Uterus (tissue), 4 donors: ENCODE results near the gene ERI3. TPM values are rescaled to one million over a fixed set of nuclear protein-coding genes. Genes with fewer than 3 reads are reported as not detected.

Experiments
- DNase-seq, 2 donors: peaks; one replicate each; pipeline ENCODE4 v3.0.0-alpha.2; 2019 to 2020
- H3K27ac ChIP-seq, 2 donors: fragments of 200-600 bp; sonication (generic); 1 replicate in 1 of 2; 2 replicates in 1 of 2; pipeline ENCODE4 v1.5.1; 2016 to 2018
- H3K27me3 ChIP-seq, 2 donors: fragments of 200-600 bp; sonication (generic); one replicate each; pipeline ENCODE4 v1.5.1; 2018 to 2019; ENCODE audit warnings: control low read depth in 1 of 2
- H3K36me3 ChIP-seq, 2 donors: fragments of 200-600 bp; sonication (generic); one replicate each; pipeline ENCODE4 v1.5.1; 2019; ENCODE audit warnings: control low read depth in 1 of 2
- H3K4me1 ChIP-seq, 2 donors: fragments of 200-600 bp; sonication (generic); one replicate each; pipeline ENCODE4 v1.5.1; 2018 to 2019; ENCODE audit warnings: control low read depth in 1 of 2
- H3K4me3 ChIP-seq, 2 donors: fragments of 200-600 bp; sonication (generic); 1 replicate in 1 of 2; 2 replicates in 1 of 2; pipeline ENCODE4 v1.5.1; 2018 to 2019; ENCODE audit warnings: mild to moderate bottlenecking in 1 of 2
- H3K9me3 ChIP-seq, 2 donors: fragments of 200-600 bp; sonication (generic); one replicate each; pipeline ENCODE4 v1.5.1; 2019; ENCODE audit warnings: control low read depth in 1 of 2
- CTCF ChIP-seq, 4 experiments: fragments of 200-600 bp in 2 of 4; fragments of 450-650 bp in 2 of 4; sonication (generic) in 2 of 4; IDR thresholded peaks; one replicate each; pipeline ENCODE4 v1.5.1; 2016 to 2019; ENCODE audit warnings: antibody characterized with exemption in 4 of 4, mild to moderate bottlenecking in 2 of 4, moderate library complexity in 1 of 4
- POLR2A ChIP-seq, 2 donors: fragments of 450-650 bp; IDR thresholded peaks; one replicate each; pipeline ENCODE4 v1.6.1; 2016; ENCODE audit warnings: antibody characterized with exemption in 2 of 2, mild to moderate bottlenecking in 1 of 2, moderate library complexity in 1 of 2
- intact Hi-C: fragments of 100-400 bp; cut with DNase I; formaldehyde crosslinking; loops from one replicate; pipeline ENCODE4 v1.15.1; 2023; ENCODE audit warnings: low total_unique reads
- total RNA-seq, 4 donors: library from RNA; depleted of rRNA in 3 of 4; stranded (reverse); fragments of >200 nt in 3 of 4; gene quantifications; one replicate each; pipeline versions ENCODE4 v1.1.0 to v1.2.4, GENCODE V29; 2014 to 2023
- donor health status: DM: yes; HTN: yes; CAD: no.

ERI3 gene
- 10 to 100 TPM in 3 of 4 donors, 1 to 10 TPM in 1; 9.5 to 58.2 (median 45.6) TPM for total RNA-seq

DNA sequence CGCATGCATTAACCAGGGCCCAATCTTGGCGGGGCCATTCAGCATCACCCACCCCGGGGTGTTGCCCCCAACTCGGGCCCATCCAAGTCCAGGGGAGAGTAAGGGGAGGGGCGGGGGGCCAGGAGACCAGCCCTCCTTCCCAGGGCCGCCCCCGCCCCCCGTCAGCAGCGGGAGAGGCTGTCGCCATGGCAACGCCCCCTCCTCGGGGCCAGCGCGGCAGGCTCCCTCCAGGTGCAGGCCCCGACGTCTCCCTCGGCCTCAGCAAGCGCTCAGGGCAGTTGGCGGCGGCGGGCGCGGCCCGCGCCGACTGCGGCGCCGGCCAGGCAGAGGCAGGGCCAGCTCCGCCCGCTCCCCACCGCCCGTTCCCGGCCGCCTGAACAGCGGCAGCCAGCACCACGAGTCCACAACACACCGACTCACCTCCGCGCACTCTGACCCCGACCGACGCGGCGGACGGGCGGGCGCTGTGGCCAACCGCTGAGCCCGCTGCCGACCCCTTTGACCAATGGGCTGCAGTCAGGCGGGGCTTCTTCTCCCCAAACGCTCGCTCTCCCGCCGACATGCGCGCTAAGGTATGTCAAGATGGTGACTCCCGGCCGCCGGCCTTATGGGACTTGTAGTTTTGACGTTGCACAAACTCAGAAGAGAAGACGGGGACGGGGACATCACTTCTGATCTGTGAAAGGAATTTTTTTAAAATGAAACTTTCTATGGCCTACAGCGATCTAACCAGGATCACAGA is at the start of gene ERI3:
Gene ERI3 (minus strand): TSS at position 418 of the 742 bp plus-strand sequence. CDS start 231 bp downstream, at position 187.
- no peaks in the 10 kb centered on the region for H3K9me3 ChIP-seq
- peak within 1 kb of the TSS; percentile 63 to 99 for H3K4me3 ChIP-seq
- H3K27ac ChIP-seq = peak within 1 kb of the TSS; percentile 41 to 81
- H3K36me3 ChIP-seq = no peaks in the 10 kb centered on the region
- peak; percentile 97 to 98 for DNase-seq
- intact Hi-C loops = no loop called here
- TF ChIP-seq CTCF (IDR thresholded peaks at IDR 0.05) = peak in 1 of 4 experiments; percentile 20
- peak; percentile 53 to 83 for TF ChIP-seq POLR2A (IDR thresholded peaks at IDR 0.05)
- H3K4me1 ChIP-seq = peaks cover 5 to 9% of the 10 kb centered on the region in 2 donors
- H3K27me3 ChIP-seq = no peaks in the 10 kb centered on the region

DNA sequence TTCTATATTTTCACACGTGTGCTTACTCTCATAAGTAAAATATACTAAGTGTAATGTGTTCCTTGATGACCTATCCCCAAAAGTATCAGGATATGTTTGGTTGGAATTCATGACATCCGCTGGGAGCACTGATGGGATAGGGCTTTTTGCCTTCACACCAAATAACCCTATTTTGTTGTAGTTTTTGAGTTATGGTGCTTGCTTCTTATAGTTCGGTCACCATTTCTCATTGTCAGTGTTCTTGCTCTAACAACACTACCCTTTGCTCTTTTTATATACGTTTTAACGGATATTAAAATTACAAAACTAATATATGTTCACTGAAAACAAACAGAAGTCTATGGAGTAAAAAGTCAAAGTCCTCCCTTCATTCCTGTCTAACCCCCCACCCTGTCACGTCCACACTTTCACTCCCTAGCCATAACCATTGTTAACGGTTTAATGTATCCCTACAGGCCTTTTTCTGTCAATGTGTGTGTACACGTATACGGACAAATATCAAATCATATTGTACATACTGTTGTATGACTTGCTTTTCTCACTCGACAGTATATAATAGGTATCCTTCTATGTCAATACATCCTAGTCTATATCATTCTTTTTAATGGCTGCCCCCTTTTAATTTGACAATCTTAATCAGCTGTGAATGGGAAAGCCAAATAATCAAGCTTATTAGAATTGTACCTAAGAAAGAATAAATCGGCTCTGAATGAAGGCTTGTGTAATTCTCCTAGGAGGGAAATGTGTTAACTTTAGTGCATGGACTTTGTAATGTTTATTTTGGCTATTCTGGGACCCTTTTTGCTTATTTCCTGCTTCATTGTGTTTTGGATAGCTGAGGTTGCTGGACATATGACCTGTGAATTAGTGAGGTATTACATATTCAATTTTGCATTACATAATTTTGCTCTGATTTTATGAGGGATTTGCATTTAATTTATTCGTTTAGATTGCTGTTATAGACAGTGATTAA is 46.5 kb upstream of the ERI3 start:
- H3K27ac ChIP-seq = no peak overlapping the region
- H3K36me3 ChIP-seq = no peaks in the 10 kb centered on the region
- H3K9me3 ChIP-seq = no peaks in the 10 kb centered on the region
- TF ChIP-seq CTCF (IDR thresholded peaks at IDR 0.05) (no peak), POLR2A (IDR thresholded peaks at IDR 0.05) (no peak)
- H3K4me1 ChIP-seq = peaks cover 0 to 11% of the 10 kb centered on the region in 2 donors
- no peak for DNase-seq
- intact Hi-C loops = no loop called here
- H3K4me3 ChIP-seq = no peak overlapping the region
- peaks cover 10 to 57% of the 10 kb centered on the region in 2 donors for H3K27me3 ChIP-seq

GRCh38 chr1:44390277-44390676 is 35.2 kb upstream of the ERI3 start:
- Histone ChIP-seq H3K27me3 (peaks cover 0 to 12% of the 10 kb centered on the region in 2 donors), H3K9me3 (no peaks in the 10 kb centered on the region)
- intact Hi-C loops = no loop called here

DNA sequence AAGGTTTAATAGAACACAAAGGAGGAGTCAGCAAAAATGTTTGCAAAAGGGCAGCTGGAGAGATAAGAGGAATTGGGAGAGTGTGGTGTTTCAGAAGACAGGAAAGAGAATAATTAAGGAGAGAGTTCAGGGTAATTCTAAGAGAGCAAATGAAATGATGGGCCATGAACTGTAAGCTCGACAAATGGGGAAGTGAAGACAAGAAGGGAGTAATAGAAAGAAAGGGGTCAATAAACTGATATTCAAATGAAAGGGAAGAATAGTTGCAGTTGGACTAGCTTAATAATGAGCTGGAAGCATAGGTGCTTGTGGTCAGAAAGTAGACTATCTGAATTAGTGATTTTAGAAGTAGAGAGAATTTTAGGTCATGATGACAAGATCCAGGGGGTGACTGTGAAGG is 34.4 kb upstream of the ERI3 start:
- TF ChIP-seq POLR2A (IDR thresholded peaks at IDR 0.05) (no peak), CTCF (IDR thresholded peaks at IDR 0.05) (no peak)
- Histone ChIP-seq H3K27me3 (peaks cover 0 to 7% of the 10 kb centered on the region in 2 donors), H3K4me1 (no peaks in the 10 kb centered on the region), H3K36me3 (no peaks in the 10 kb centered on the region), H3K4me3 (no peak overlapping the region), H3K27ac (no peak overlapping the region), H3K9me3 (no peaks in the 10 kb centered on the region)
- intact Hi-C loops = no loop called here
- DNase-seq = no peak

More at GRCh38 chr1:44390277-44390676, 35.2 kb upstream of the ERI3 start:
- Histone ChIP-seq H3K36me3 (no peaks in the 10 kb centered on the region), H3K27ac (no peak overlapping the region), H3K4me1 (no peaks in the 10 kb centered on the region), H3K4me3 (no peak overlapping the region)
- no peak for DNase-seq
- no peak for TF ChIP-seq CTCF (IDR thresholded peaks at IDR 0.05)
